ENCODE results near the gene IRF4.

The IRF4 gene

DNA sequence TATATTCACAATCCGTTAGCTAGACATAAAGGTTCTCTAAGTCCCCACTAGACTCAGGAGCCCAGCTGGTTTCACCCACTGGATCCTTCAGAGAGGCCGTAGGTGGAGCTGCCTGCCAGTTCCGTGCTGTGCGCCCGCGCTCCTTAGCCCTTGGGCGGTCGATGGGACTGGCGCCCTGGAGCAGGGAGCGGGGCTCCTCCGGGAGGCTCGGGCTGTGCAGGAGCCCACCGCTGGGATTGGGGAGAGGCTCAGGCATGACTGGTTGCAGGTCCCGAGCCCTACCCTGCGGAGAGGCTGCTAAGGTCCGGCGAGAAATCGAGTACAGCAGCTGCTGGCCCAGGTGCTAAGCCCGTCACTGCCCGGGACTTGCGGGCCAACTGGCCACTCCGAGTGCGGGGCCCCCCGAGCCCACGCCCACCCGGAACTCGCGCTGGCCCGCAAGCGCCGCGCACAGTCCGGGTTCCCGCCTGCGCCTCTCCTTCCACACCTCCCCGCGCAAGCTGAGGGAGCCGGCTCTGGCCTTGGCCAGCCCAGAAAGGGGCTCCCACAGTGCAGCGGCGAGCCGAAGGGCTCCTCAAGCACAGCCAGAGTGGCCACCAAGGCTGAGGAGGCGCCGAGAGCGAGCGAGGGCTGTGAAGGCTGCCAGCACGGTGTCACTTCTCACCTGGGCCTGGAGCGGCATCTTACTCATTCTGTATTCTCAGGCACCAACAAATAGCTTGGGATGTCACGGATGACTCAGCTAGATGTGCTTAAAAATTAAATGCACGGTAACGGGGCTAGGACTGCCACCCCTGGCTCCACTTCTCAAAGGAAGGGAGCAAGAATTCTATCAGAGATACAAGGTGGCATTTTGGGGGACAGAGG lies 44.1 kb downstream of the IRF4 start:
- DNase-seq: no peak
- intact Hi-C loops (cut with DNase I): no loop called here

GRCh38 chr6:436308-437036 lies 44.9 kb downstream of the IRF4 start:
- intact Hi-C loops (cut with DNase I): no loop called here
- no peak for DNase-seq

DNA sequence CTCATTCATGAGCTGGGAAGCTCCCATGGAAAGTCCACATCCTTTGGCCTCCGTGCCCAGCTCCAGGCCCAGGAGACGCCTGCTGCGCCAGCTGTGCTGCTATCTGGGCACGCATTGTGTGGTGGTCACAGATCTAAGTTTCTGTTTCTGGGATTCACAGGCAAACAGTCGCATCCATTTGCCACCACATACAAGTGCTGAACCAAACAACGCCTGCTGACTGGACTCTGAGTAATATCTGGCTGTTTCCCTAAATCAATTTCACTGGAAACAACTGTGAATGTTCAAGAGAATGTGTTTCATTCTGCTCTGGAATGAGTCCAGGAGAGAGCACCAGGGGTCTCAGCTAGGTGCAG lies 45.5 kb downstream of the IRF4 start:
- intact Hi-C loops (cut with DNase I): no loop called here
- no peak for DNase-seq

- intact Hi-C loops (cut with DNase I): no loop called here
- no peak for DNase-seq
These were observed 47.1 kb downstream of the IRF4 start for GRCh38 chr6:438634-439170.

DNA sequence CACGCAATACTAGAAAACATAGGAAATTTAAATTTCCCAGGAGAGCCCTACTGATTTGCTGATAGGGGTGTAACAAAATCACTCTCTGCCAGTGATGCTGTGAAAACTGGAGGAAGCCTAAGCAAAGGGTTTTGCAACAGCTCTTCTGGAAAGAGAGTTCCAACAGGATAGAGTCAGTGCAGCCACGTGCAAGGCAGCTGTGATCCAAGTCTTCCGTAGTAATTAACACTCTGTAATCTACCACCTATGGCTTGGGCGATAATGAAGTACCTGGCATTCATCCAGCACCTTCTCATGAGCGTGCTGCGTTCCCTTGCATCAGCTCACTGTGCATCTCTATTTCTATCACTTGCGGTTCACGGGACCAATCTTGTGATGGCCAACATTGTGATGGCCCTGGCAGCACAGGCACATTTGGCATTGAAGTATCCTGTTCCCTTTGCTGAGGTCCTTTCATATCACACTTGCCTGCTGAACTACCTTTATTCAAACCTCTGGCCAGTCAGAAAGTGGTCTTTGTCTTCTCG lies 48.2 kb downstream of the IRF4 start:
- intact Hi-C loops (cut with DNase I): no loop called here

GRCh38 chr6:441126-441920 lies 49.8 kb downstream of the IRF4 start:
- intact Hi-C loops (cut with DNase I): no loop called here
- DNase-seq: no peak

More for the DNA sequence above, 48.2 kb downstream of the IRF4 start:
- DNase-seq: no peak

DNA sequence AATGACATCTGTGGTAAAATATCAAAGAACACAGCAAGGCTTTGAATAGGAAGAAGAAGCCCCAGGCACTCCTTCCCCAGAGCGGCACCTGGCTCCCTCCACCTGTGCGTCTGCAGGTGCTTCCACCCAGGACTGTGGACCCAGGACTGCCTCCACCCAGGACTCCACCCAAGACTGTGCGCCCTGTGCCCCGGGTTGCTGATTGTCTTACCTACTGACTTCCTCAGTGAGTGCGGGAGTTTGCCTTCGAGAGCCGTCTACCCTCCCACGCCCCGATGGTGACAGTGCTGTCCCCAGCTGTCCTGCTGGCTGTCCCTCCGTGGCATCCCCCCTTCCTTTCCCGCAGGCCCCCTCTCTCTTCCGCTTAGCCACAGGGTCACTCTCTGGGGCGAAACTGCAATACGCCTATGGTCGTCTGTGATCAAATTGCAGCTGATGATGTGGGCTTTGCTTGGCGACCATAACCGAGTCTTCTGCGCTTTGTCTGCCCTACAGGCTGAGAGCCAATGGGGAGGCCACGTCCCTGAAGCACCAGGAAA lies 52.1 kb downstream of the IRF4 start:
- intact Hi-C loops (cut with DNase I): no loop called here
- no peak for DNase-seq

- intact Hi-C loops (cut with DNase I): no loop called here
- DNase-seq: no peak
These were observed 53.2 kb downstream of the IRF4 start for GRCh38 chr6:444653-445275.

- intact Hi-C loops (cut with DNase I): no loop called here
- no peak for DNase-seq
These were observed 54.2 kb downstream of the IRF4 start for GRCh38 chr6:445571-446417.

DNA sequence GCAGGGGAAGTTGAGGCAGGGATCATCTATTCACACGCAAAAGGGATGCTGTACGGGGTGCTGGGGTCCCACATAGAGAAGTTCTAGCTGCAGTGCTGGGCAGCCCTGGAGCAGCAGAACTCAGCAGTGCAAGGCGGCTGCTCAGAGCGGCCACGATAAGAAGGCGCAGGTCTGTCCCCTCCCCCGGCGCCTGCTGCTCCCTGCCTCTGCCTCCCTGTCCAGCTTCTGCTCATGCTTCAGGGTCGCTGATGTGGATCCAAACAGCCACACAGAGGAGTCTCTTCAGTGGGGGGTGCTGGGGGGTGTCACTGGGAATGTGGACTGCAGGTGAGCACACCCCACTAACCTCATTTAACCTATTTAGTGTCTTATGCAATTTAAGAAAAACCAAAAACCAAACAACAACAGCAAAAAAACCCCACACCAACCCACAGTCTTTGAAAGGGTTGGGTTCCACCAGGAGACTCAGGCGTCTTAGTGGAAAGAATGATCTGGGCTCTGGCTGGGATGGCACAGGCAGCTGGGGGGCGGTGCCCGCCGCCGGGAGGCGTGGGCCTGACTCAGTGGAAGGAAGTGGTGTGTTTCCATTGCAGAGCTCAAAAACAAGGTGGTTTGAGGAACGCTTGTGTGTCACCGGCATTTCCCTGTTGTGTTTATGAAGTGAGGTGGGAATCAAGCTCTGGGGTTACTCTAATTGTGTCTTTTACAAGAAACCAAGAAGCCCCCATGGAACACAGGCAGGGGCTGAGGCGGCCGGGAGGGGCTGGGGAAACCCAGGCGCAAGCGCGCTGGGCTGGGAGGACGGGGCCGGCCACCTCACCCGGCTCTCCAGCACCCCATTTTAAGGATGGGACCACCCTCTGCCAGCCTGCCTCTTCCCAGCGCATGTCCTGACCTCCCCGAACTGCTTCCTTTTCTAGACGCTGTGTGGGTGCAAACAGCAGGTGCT lies 55.1 kb downstream of the IRF4 start:
- peak in 1 of 10 donors; percentile 47 for DNase-seq

DNA sequence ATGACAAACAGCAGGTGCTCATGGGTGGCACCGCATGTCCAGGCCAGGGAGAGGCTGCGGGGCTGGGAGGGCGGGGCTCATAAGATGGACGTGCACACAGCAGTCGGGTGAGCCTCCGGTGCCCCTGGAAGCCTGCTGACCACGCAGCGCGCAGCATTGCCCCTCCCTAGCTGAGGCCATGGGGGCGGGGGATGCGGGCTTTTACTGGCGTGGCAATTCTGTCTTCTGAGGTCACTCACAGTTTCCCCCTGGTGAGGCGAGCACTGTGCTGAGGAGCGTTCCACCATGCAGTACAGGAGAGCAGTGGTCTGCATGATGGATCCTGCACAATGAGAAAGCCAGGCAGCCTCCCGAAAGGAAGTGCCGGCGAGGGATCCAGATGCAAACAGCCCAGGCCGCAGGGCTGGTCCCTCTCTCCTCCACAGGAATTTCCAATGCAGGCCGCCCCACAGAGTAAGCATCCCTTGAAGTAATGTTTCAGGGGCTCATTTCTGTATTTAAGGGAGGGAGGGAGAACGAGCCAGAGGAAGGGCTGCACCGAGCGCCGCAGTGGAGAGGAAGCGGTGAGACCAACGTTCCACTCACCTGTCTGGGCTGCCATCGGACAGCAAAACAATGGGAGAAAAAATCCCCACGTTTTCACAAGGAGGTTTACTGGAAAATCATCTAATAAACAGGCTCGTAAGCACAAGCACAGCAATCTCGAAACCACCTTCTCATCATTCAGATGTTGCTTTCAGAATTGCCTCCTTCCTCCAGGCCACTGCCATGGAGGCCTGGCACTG lies 56.0 kb downstream of the IRF4 start:
- DNase-seq: peak in 1 of 10 donors; percentile 59
- intact Hi-C loops (cut with DNase I): no loop called here

More for the DNA sequence above, 55.1 kb downstream of the IRF4 start:
- intact Hi-C loops (cut with DNase I): no loop called here

DNA sequence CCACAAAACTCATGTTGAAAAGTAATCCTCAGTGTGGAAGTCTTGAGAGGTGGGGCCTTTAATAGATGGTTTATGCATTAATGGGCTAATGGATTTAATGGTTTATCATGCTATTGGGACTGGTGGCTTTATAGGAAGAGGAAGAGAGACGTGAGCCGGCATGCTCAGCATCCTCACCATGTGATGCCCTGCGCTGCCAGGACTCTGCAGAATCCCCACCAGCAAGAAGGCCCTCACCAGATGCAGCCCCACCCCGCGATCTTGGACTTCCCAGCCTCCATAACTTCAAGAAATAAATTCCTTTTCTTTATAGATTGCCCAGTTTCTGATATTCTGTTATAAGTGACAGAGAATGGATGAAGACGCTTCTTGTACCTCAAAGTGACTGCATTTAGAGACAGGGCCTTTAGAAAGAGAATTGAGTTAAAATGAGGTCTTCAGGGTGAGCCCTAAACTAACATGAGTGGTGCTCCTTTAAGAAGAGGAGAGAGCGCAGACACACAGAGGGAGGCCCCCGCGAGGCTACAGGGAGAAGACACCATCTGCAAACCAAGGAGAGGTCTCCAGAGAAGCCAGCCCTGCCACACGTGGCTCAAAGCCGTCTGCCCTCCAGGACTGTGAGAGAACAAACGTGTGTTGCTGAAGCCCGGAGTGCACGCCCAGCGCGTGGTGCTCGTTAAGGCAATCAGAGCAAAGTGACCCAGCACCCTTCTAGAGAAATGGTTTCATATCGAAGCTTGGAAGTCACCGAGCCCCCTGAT lies 56.9 kb downstream of the IRF4 start:
- intact Hi-C loops (cut with DNase I): no loop called here
- peak in 2 of 10 donors; percentile 53 to 72 for DNase-seq

- peak in 1 of 10 donors; percentile 57 for DNase-seq
- intact Hi-C loops (cut with DNase I): no loop called here
These were observed 57.5 kb downstream of the IRF4 start for GRCh38 chr6:449057-449430.

DNA sequence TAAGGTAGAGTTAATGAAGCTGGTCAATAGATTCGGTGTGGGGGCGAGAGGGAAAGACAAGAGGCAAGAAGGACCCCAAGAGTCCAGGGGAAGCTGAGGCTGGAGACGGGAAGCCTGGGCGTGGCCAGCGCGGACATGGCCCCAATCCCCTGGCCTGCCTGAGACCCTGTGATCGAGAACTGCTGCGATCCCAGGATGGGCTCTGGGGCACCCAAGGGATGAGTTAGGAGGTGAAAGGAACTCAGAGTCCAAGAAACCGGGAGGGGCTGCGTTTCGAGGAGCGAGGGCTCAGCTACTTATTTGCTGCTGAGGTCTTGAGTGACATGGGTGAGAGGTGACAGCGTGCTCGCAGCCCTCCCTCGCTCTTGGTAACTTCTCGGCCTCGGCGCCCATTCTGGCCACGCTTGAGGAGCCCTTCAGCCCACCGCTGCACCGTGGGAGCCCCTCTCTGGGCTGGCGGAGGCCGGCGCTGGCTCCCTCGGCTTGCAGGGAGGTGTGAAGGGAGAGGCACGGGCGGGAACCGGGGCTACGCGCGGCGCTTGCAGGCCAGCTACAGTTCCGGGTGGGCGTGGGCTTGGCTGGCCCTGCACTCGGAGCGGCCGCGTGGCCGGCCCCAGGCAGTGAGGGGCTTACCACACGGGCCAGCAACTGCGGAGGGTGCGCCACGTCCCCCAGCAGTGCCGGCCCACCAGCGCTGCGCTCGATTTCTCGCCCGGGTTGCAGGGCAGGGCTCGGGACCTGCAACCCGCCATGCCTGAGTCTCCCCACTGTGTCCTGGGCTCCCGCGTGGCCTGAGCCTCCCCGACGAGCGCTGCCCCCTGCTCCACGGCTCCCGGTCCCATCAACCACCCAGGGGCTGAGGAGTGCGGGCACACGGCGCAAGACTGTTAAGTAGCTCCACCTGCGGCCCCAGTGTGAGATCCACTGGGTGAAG lies 58.2 kb downstream of the IRF4 start:
- intact Hi-C loops (cut with DNase I): no loop called here
- peak in 1 of 10 donors; percentile 55 for DNase-seq

GRCh38 chr6:451336-451735 lies 59.8 kb downstream of the IRF4 start:
- DNase-seq: peak in 1 of 10 donors; percentile 11
- intact Hi-C loops (cut with DNase I): no loop called here

All from posterior cingulate gyrus (tissue), 11 donors.